AG04450 (cell line): ENCODE measurements around the gene C19orf53. TPM values are rescaled to one million over a fixed set of nuclear protein-coding genes. Genes with fewer than 3 reads are reported as not detected.
A peak's percentile ranks its signal among the peaks of the same experiment; 100 is the strongest.

Experiments
- CTCF ChIA-PET: fragments of 300-600, 350-600 bp; formaldehyde crosslinking; extraction: SDS; loops from one replicate; lab custom pipeline; 2022; ENCODE audit warnings: antibody characterized with exemption, inconsistent platforms; lab: Charles Lee
- POLR2A ChIA-PET: fragments of 350-600 bp; formaldehyde crosslinking; extraction: SDS; loops from one replicate; lab custom pipeline; 2021; ENCODE audit warnings: antibody characterized with exemption, inconsistent platforms; lab: Yijun Ruan, JAX
- DNase-seq: peaks from one replicate; pipeline ENCODE4 v3.0.0-alpha.2; 2011; ENCODE audit warnings: low read depth, low spot score
- H3K27ac ChIP-seq: one replicate; pipeline ENCODE4 v1.5.1; 2012; ENCODE audit warnings: low read depth, low read length, control low read depth
- H3K27me3 ChIP-seq: one replicate; pipeline ENCODE4 v1.6.0; 2012; ENCODE audit warnings: low read length; ENCODE audit not compliant: control insufficient read depth, insufficient read depth
- H3K4me3 ChIP-seq: 2 replicates; pipeline ENCODE4 v1.5.1; 2011; ENCODE audit warnings: mild to moderate bottlenecking, low read depth, low read length, control low read depth
- H3K9me3 ChIP-seq: 2 replicates; pipeline ENCODE4 v1.5.1; 2012; ENCODE audit warnings: low read length; ENCODE audit not compliant: control insufficient read depth, insufficient read depth
- CTCF ChIP-seq: IDR thresholded peaks from 2 replicates; pipeline ENCODE4 v1.5.1; 2011; ENCODE audit warnings: low read depth, low read length, control low read depth, inconsistent platforms
- polyA plus RNA-seq: library from polyadenylated mRNA; depleted of rRNA; stranded (reverse); fragments of >200 nt; gene quantifications from 2 replicates; pipeline ENCODE4 v1.2.3, GENCODE V29; 2011

C19orf53 gene
- polyA plus RNA-seq, 1 experiment, result 145 TPM

- Histone ChIP-seq H3K4me3 (peak overlapping the region; percentile 80), H3K9me3 (no peaks in the 10 kb centered on the region; the same call in 1 of the 2 replicates), H3K27ac (no peak overlapping the region), H3K27me3 (no peaks in the 10 kb centered on the region)
- no peak for DNase-seq
- TF ChIP-seq CTCF, result no peak
- ChIA-PET CTCF (no interaction called here), POLR2A (interaction anchor here (0.5 to 2.4 kb wide), 4 partner anchors 9 to 550 kb away, joined by 3 to 27 read pairs (median 4); partner anchors contain the start of gene C19orf53)
Observed at GRCh38 chr19:13765395-13766094, 8.7 kb upstream of the C19orf53 start.

- Histone ChIP-seq H3K27ac (no peak overlapping the region), H3K4me3 (peak overlapping the region; percentile 80; the same call in 1 of the 2 replicates), H3K9me3 (no peaks in the 10 kb centered on the region; the same call in 1 of the 2 replicates), H3K27me3 (no peaks in the 10 kb centered on the region)
- POLR2A ChIA-PET, result interaction anchor here (2.4 kb wide), 1 partner anchor 8 kb away, joined by 27 read pairs; the partner anchor contains the start of gene C19orf53
- TF ChIP-seq CTCF, result no peak
- DNase-seq, result no peak
- CTCF ChIA-PET, result no interaction called here
Observed at GRCh38 chr19:13766095-13766481, 8.2 kb upstream of the C19orf53 start.

- CTCF ChIA-PET, result interaction anchor here (0.6 to 1.4 kb wide), 2 partner anchors 16 to 184 kb away, joined by 3 to 7 read pairs; partner anchors contain the start of gene DCAF15
Observed at GRCh38 chr19:13768510-13768909, 5.7 kb upstream of the C19orf53 start.

GRCh38 chr19:13770013-13770635 is 4.1 kb upstream of the C19orf53 start:
- H3K27me3 ChIP-seq, result no peaks in the 10 kb centered on the region
- ChIA-PET CTCF (no interaction called here), POLR2A (interaction anchor here (0.6 to 1.4 kb wide), 4 partner anchors 22 to 97 kb away, joined by 3 to 8 read pairs (median 6); a partner anchor contains a TSS)
- H3K9me3 ChIP-seq, result peaks cover 3% of the 10 kb centered on the region; the same call in 1 of the 2 replicates
- no peak overlapping the region for H3K4me3 ChIP-seq
- no peak overlapping the region for H3K27ac ChIP-seq
- TF ChIP-seq CTCF, result no peak
- no peak for DNase-seq

More at GRCh38 chr19:13768510-13768909, 5.7 kb upstream of the C19orf53 start:
- POLR2A ChIA-PET, result interaction anchor here (0.6 kb wide), 2 partner anchors 16 to 33 kb away, joined by 4 read pairs; no protein-coding TSS in a partner anchor
- Histone ChIP-seq H3K27me3 (no peaks in the 10 kb centered on the region), H3K4me3 (no peak overlapping the region), H3K9me3 (no peaks in the 10 kb centered on the region; the same call in 1 of the 2 replicates), H3K27ac (no peak overlapping the region)
- DNase-seq, result no peak
- TF ChIP-seq CTCF, result no peak

- DNase-seq, result no peak
- H3K27me3 ChIP-seq, result no peaks in the 10 kb centered on the region
- H3K27ac ChIP-seq, result no peak overlapping the region
- TF ChIP-seq CTCF, result no peak
- no peak overlapping the region for H3K4me3 ChIP-seq
- CTCF ChIA-PET, result no interaction called here
- POLR2A ChIA-PET, result interaction anchor here (0.8 kb wide), 1 partner anchor 17 kb away, joined by 3 read pairs; the partner anchor contains the start of gene ZSWIM4
- H3K9me3 ChIP-seq, result peaks cover 5% of the 10 kb centered on the region; the same call in 1 of the 2 replicates
Observed at GRCh38 chr19:13778398-13778797, 4.1 kb downstream of the C19orf53 start.
